Keratinocyte (primary cell): ENCODE results near the gene SAMD13. TPM values are rescaled to one million over a fixed set of nuclear protein-coding genes. Genes with fewer than 3 reads are reported as not detected.
A peak's percentile ranks its signal among the peaks of the same experiment; 100 is the strongest.

Source experiments
- DNase-seq: peaks from one replicate; pipeline ENCODE4 v3.0.0-alpha.2; 2011; ENCODE audit warnings: low read depth, missing footprints, low spot score
- FAIRE-seq: peaks from 2 replicates; lab custom pipeline; 2011; peaks lifted over from hg19 to GRCh38; lab: Jason Lieb, UNC
- H2AFZ ChIP-seq: 2 replicates; pipeline ENCODE4 v1.6.0; 2012; ENCODE audit warnings: low read length, control low read depth, inconsistent platforms; ENCODE audit not compliant: control insufficient read depth
- H3K27ac ChIP-seq: 2 replicates; pipeline ENCODE4 v1.5.1; 2011; ENCODE audit warnings: low read length; ENCODE audit not compliant: control insufficient read depth, insufficient read depth
- H3K27me3 ChIP-seq: 3 replicates; pipeline ENCODE4 v1.6.0; 2011; ENCODE audit warnings: low read length; ENCODE audit not compliant: control insufficient read depth, insufficient read depth; ENCODE audit errors: extremely low read depth
- H3K36me3 ChIP-seq, 2 experiments: 2 replicates in 1 of 2; 3 replicates in 1 of 2; pipeline ENCODE4 v1.5.1; 2011; ENCODE audit warnings: low read length in 2 of 2, mild to moderate bottlenecking in 1 of 2; ENCODE audit not compliant: control insufficient read depth in 2 of 2, insufficient read depth in 2 of 2; ENCODE audit errors: extremely low read depth in 1 of 2
- H3K4me1 ChIP-seq: 3 replicates; pipeline ENCODE4 v1.5.1; 2011; ENCODE audit warnings: low read length; ENCODE audit not compliant: control insufficient read depth, insufficient read depth; ENCODE audit errors: extremely low read depth
- H3K4me2 ChIP-seq: 3 replicates; pipeline ENCODE4 v1.6.0; 2011; ENCODE audit warnings: low read depth, low read length; ENCODE audit not compliant: control insufficient read depth, insufficient read depth; ENCODE audit errors: extremely low read depth
- H3K4me3 ChIP-seq, 3 experiments: fragments of 200-600 bp in 1 of 3; sonication (generic) in 1 of 3; 2 replicates in 2 of 3; 3 replicates in 1 of 3; pipeline ENCODE4 v1.5.1; 2011 to 2016; ENCODE audit warnings: low read length in 3 of 3, mild to moderate bottlenecking in 3 of 3, control low read depth in 2 of 3, inconsistent platforms in 1 of 3, low read depth in 1 of 3, mixed read lengths in 1 of 3, mixed run types in 1 of 3, moderate library complexity in 1 of 3; ENCODE audit not compliant: control insufficient read depth in 2 of 3, insufficient read depth in 2 of 3; ENCODE audit errors: extremely low read depth in 1 of 3
- H3K79me2 ChIP-seq: 2 replicates; pipeline ENCODE4 v1.6.0; 2012; ENCODE audit warnings: low read length; ENCODE audit not compliant: control insufficient read depth, insufficient read depth
- H3K9ac ChIP-seq: 3 replicates; pipeline ENCODE4 v1.6.0; 2011; ENCODE audit warnings: low read length; ENCODE audit not compliant: control insufficient read depth, insufficient read depth; ENCODE audit errors: extremely low read depth
- H3K9me1 ChIP-seq: 3 replicates; pipeline ENCODE4 v1.6.0; 2011; ENCODE audit warnings: low read length; ENCODE audit not compliant: control insufficient read depth, insufficient read depth; ENCODE audit errors: extremely low read depth
- H3K9me3 ChIP-seq: 2 replicates; pipeline ENCODE4 v1.5.1; 2012; ENCODE audit warnings: low read depth, low read length; ENCODE audit not compliant: control insufficient read depth
- H4K20me1 ChIP-seq: 3 replicates; pipeline ENCODE4 v1.6.0; 2011; ENCODE audit warnings: low read length; ENCODE audit not compliant: control insufficient read depth, insufficient read depth; ENCODE audit errors: extremely low read depth
- EZH2 ChIP-seq: IDR thresholded peaks from one replicate; pipeline ENCODE4 v1.6.1; 2012; ENCODE audit warnings: inconsistent platforms, mild to moderate bottlenecking, low read length, moderate library complexity
- dilution Hi-C: fragments of 300-500 bp; cut with MboI; formaldehyde crosslinking; loops from one replicate; pipeline ENCODE4 v1.7.0; 2020; ENCODE audit warnings: low sequenced_read_pairs; ENCODE audit not compliant: extremely low pct_ligation_motif_present
- polyA plus RNA-seq, 5 experiments: library from polyadenylated mRNA; depleted of rRNA in 3 of 5; stranded (reverse) in 3 of 5; stranded (forward) in 1 of 5; unstranded in 1 of 5; fragments of >200 nt; gene quantifications; 1 replicate in 1 of 5; 2 replicates in 3 of 5; 3 replicates in 1 of 5; pipeline versions ENCODE4 v1.2.1 to v1.2.3, GENCODE V29; 2011 to 2012; ENCODE audit warnings: missing spikeins in 2 of 5, low read depth in 1 of 5, low replicate concordance in 1 of 5
- TF ChIP-seq, protein P1 (sequence below), 3 experiments: IDR thresholded peaks in 1 of 3; conservative IDR thresholded peaks in 1 of 3; optimal IDR thresholded peaks in 1 of 3; 2 replicates in 2 of 3; 3 replicates in 1 of 3; pipeline versions ENCODE3 to v1.5.1; 2011; ENCODE audit warnings: low read length in 3 of 3, mild to moderate bottlenecking in 3 of 3, moderate library complexity in 2 of 3, control low read depth in 1 of 3, inconsistent platforms in 1 of 3; ENCODE audit not compliant: insufficient read depth in 2 of 3; ENCODE audit errors: extremely low read depth in 1 of 3

Gene SAMD13
- polyA plus RNA-seq, 1 donor (not counting 4 experiments of a cell fraction or from before 2014, with no cell fraction given) = 0.75 TPM

DNA sequence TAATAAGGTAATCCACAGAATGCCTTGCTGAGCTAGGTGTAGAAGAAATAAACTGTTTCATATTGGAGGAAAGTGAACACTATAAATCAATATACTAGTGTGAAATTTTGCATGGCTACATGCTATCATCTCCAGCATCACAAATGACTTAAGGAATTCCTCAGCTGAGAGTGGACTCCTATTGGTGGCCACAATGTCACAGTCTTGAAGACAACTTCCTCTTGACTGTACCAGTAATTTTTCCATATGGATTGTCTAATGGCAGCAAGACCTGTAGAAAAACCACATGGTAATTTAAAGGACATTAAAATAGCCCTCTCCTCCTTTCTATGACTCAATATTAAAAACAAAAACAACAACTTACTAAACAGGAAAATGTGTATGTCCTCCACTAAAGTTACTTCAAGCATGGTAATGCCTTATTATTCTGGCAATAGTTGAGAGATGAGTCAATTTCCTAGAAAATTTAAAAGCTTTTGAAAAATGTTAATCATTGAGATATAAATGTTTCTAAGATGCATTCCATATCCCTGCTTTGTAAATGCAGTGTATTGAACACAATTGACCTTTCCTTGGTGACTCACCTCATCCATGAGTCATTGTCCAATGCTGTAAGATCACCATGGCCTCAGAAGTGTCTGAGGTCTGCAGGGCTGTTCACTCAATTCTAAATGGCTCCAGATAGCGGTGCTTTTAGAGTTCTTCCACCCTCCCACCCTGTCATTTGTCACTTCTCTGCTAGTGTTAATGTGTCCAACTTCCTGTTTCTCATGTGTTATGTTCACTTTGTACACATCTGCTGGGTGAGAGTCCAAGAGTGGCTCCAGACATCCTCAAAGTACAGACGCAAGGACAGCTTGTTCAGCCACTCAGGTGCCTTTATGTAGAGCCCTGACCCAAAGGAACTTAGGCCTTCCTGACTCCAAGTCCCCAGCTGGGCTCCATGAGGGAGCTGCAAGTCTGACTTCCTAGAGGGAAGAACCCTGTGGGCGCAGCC lies 64.0 kb downstream of the SAMD13 start:
- Histone ChIP-seq H3K4me2 (peak overlapping the region; percentile 36), H3K9me1 (no peaks in the 10 kb centered on the region), H3K9ac (no peak overlapping the region), H3K27me3 (no peaks in the 10 kb centered on the region), H3K36me3 (no peaks in the 10 kb centered on the region), H3K9me3 (no peaks in the 10 kb centered on the region), H3K27ac (no peak overlapping the region), H3K4me3 (no peak overlapping the region), H3K4me1 (peaks cover 28% of the 10 kb centered on the region), H4K20me1 (no peaks in the 10 kb centered on the region), H2AFZ (no peak overlapping the region), H3K79me2 (no peaks in the 10 kb centered on the region)
- FAIRE-seq = peak; percentile 86
- peak; percentile 80 for DNase-seq
- dilution Hi-C loops = no loop called here
- TF ChIP-seq, protein P1, sequence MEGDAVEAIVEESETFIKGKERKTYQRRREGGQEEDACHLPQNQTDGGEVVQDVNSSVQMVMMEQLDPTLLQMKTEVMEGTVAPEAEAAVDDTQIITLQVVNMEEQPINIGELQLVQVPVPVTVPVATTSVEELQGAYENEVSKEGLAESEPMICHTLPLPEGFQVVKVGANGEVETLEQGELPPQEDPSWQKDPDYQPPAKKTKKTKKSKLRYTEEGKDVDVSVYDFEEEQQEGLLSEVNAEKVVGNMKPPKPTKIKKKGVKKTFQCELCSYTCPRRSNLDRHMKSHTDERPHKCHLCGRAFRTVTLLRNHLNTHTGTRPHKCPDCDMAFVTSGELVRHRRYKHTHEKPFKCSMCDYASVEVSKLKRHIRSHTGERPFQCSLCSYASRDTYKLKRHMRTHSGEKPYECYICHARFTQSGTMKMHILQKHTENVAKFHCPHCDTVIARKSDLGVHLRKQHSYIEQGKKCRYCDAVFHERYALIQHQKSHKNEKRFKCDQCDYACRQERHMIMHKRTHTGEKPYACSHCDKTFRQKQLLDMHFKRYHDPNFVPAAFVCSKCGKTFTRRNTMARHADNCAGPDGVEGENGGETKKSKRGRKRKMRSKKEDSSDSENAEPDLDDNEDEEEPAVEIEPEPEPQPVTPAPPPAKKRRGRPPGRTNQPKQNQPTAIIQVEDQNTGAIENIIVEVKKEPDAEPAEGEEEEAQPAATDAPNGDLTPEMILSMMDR (optimal IDR thresholded peaks at IDR 0.05 in 1 of 3, IDR thresholded peaks at IDR 0.05 in 1 of 3, conservative IDR thresholded peaks at IDR 0.05 in 1 of 3; ENCODE audit: extremely low read depth in 1 of 3, insufficient read depth in 2 of 3, low read length in 3 of 3) = no peak
- TF ChIP-seq EZH2 = no peak

DNA sequence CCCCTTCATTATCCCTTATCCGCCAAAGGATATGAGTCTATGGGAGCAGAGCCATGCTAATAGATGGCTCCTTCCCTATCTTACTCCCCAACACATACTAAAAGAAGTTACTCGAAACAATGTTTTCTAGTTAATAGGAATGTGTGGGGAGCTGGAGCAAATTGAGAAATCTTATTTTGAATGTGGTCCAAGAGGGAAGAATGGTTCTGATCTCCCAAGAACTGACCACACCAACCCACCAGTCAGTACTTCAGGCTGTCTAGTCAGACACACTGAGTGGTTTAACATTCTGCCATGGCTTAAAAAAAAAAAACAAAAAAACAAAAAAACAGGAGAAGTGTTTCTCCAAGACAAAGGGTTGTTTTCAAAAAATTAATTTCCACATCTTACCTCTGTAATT lies 65.3 kb downstream of the SAMD13 start:
- peaks cover 23% of the 10 kb centered on the region for H3K4me1 ChIP-seq
- H3K27ac ChIP-seq = no peak overlapping the region
- no peak overlapping the region for H3K4me3 ChIP-seq
- H2AFZ ChIP-seq = no peak overlapping the region
- dilution Hi-C loops = no loop called here
- no peaks in the 10 kb centered on the region for H3K9me1 ChIP-seq
- DNase-seq (no peak), FAIRE-seq (no peak)
- H3K9me3 ChIP-seq = no peaks in the 10 kb centered on the region
- no peaks in the 10 kb centered on the region for H3K36me3 ChIP-seq
- TF ChIP-seq EZH2 = no peak
- TF ChIP-seq, protein P1 (optimal IDR thresholded peaks at IDR 0.05 in 1 of 3, IDR thresholded peaks at IDR 0.05 in 1 of 3, conservative IDR thresholded peaks at IDR 0.05 in 1 of 3; ENCODE audit: extremely low read depth in 1 of 3, insufficient read depth in 2 of 3, low read length in 3 of 3) = no peak
- H3K27me3 ChIP-seq = no peaks in the 10 kb centered on the region
- H3K4me2 ChIP-seq = no peak overlapping the region
- H3K79me2 ChIP-seq = no peaks in the 10 kb centered on the region
- no peaks in the 10 kb centered on the region for H4K20me1 ChIP-seq
- no peak overlapping the region for H3K9ac ChIP-seq
